ENCODE data around the gene TAF11L14.
"Not testable (repeated sequence)": the region's sequence is repeated elsewhere in the genome, so short reads cannot be mapped to it uniquely, and the experiment has no call there.

Gene TAF11L14

DNA sequence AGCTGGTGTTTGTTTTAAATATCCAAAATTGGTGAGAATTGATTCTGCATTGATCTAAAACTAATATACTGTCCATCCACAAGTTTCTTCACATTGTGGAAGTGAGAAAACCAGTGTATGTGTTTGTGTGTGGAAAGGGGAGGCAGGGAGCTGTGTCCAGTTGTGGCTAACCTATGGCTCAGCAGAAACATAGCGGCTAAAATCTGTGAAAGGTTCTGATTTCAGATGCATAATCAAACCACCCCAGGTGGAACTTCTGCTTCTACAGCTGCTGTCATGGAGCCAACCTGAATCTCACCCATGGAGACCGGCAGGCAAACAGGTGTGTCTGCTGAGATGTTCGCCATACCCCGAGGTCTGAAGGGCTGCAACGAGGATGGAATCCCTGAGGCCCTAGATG, at the start of gene TAF11L14:
TSS of gene TAF11L14 (plus strand) at position 301 of the 400 bp plus-strand sequence.
- H3K4me1 Mint-ChIP-seq (ENCODE audit: low read depth): no peaks in the 10 kb centered on the region
- no peaks in the 10 kb centered on the region for H3K27me3 Mint-ChIP-seq
- H3K36me3 Mint-ChIP-seq (ENCODE audit: low read depth): no peaks in the 10 kb centered on the region
- H3K4me3 Mint-ChIP-seq: no peak within 1 kb of the TSS
- no peak within 1 kb of the TSS for H3K27ac Mint-ChIP-seq
- peaks cover 8% of the 10 kb centered on the region for H3K9me3 Mint-ChIP-seq

DNA sequence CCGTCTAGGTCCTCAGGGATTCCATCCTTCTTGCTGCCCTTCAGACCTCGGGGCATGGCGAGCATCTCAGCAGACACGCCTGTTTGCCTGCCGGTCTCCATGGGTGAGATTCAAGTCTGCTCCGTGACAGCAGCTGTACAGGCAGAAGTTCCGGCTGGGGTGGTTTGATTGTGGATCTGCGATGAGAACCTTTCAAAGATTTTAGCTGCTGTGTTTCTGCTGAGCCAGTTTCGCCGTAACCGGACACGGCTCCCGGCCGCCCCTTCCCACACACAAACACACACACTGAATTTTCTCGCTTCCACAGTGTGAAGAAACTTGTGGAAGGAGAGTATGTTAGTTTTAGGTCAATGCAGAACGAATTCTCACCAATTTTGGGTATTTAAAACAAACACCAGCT, 48.6 kb upstream of the TAF11L14 start, which contains the start of gene TAF11L7:
TSS of gene TAF11L7 (minus strand) at position 101 of the 400 bp plus-strand sequence.
- not testable (repeated sequence) for H3K9me3 Mint-ChIP-seq; H3K4me3 Mint-ChIP-seq; H3K27ac Mint-ChIP-seq; H3K27me3 Mint-ChIP-seq; H3K36me3 Mint-ChIP-seq (ENCODE audit: low read depth); H3K4me1 Mint-ChIP-seq (ENCODE audit: low read depth)

DNA sequence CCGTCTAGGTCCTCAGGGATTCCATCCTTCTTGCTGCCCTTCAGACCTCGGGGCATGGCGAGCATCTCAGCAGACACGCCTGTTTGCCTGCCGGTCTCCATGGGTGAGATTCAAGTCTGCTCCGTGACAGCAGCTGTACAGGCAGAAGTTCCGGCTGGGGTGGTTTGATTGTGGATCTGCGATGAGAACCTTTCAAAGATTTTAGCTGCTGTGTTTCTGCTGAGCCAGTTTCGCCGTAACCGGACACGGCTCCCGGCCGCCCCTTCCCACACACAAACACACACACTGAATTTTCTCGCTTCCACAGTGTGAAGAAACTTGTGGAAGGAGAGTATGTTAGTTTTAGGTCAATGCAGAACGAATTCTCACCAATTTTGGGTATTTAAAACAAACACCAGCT, 43.4 kb upstream of the TAF11L14 start, which contains the start of gene TAF11L8:
TSS of gene TAF11L8 (minus strand) at position 101 of the 400 bp plus-strand sequence.
- H3K27ac Mint-ChIP-seq; H3K36me3 Mint-ChIP-seq (ENCODE audit: low read depth); H3K4me1 Mint-ChIP-seq (ENCODE audit: low read depth); H3K27me3 Mint-ChIP-seq; H3K4me3 Mint-ChIP-seq; H3K9me3 Mint-ChIP-seq: not testable (repeated sequence)

DNA sequence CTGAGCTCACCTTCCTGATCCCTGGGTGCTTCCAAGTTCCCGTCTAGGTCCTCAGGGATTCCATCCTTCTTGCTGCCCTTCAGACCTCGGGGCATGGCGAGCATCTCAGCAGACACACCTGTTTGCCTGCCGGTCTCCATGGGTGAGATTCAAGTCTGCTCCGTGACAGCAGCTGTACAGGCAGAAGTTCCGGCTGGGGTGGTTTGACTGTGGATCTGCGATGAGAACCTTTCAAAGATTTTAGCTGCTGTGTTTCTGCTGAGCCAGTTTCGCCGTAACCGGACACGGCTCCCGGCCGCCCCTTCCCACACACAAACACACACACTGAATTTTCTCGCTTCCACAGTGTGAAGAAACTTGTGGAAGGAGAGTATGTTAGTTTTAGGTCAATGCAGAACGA, 40.0 kb upstream of the TAF11L14 start, which contains the start of gene TAF11L9:
TSS of gene TAF11L9 (minus strand) at position 140 of the 400 bp plus-strand sequence.
- H3K27me3 Mint-ChIP-seq: not testable (repeated sequence)

DNA sequence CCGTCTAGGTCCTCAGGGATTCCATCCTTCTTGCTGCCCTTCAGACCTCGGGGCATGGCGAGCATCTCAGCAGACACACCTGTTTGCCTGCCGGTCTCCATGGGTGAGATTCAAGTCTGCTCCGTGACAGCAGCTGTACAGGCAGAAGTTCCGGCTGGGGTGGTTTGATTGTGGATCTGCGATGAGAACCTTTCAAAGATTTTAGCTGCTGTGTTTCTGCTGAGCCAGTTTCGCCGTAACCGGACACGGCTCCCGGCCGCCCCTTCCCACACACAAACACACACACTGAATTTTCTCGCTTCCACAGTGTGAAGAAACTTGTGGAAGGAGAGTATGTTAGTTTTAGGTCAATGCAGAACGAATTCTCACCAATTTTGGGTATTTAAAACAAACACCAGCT, 36.5 kb upstream of the TAF11L14 start, which contains the start of gene TAF11L10:
TSS of gene TAF11L10 (minus strand) at position 101 of the 400 bp plus-strand sequence.
- not testable (repeated sequence) for H3K36me3 Mint-ChIP-seq (ENCODE audit: low read depth); H3K9me3 Mint-ChIP-seq; H3K4me1 Mint-ChIP-seq (ENCODE audit: low read depth); H3K27me3 Mint-ChIP-seq; H3K4me3 Mint-ChIP-seq; H3K27ac Mint-ChIP-seq

More for the DNA sequence above, 40.0 kb upstream of the TAF11L14 start, which contains the start of gene TAF11L9:
- not testable (repeated sequence) for H3K27ac Mint-ChIP-seq; H3K36me3 Mint-ChIP-seq (ENCODE audit: low read depth); H3K4me1 Mint-ChIP-seq (ENCODE audit: low read depth); H3K9me3 Mint-ChIP-seq; H3K4me3 Mint-ChIP-seq

DNA sequence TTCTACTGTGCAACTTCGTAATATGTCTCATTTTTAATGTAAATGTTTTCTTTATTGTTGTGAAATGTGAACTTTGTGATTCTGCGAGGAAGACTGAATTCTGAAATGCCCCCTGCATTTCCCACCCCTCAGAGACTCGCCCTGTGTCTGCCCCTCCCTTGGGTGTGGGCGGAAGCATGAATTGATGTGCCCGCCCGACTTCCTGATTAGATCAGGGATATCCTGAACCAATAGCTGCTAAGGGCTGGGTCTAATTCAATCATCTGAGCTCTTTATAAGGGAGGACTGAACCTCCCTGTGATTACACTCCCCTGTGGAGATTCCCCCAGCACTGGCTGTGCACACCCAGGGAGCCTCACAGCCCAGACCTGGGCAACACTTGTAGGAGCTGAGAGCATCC, 30.4 kb upstream of the TAF11L14 start, which contains the start of gene TAF11L11:
TSS of gene TAF11L11 (plus strand) at position 304 of the 400 bp plus-strand sequence.
- not testable (repeated sequence) for H3K27ac Mint-ChIP-seq; H3K4me3 Mint-ChIP-seq; H3K9me3 Mint-ChIP-seq; H3K36me3 Mint-ChIP-seq (ENCODE audit: low read depth); H3K4me1 Mint-ChIP-seq (ENCODE audit: low read depth); H3K27me3 Mint-ChIP-seq

DNA sequence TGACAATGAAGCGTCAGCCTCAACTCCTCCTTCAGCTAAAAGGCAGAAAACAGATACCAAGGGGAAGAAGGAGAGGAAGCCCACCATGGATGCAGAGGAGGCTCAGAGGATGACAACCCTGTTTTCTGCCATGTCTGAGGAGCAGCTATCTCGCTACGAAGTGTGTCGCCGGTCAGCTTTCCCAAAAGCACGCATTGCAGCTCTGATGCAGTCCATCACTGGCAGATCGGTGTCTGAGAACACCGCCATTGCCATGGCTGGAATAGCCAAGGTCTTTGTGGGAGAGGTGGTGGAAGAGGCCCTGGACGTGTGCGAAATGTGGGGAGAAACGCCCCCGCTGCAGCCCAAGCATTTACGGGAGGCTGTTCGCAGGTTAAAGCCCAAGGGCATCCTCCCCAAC, 29.3 kb upstream of the TAF11L14 start:
- Mint-ChIP-seq H3K27me3 (no peaks in the 10 kb centered on the region), H3K4me1 (ENCODE audit: low read depth) (no peaks in the 10 kb centered on the region), H3K36me3 (ENCODE audit: low read depth) (no peaks in the 10 kb centered on the region), H3K9me3 (peaks cover 7% of the 10 kb centered on the region), H3K27ac (no peak overlapping the region), H3K4me3 (no peak overlapping the region)

DNA sequence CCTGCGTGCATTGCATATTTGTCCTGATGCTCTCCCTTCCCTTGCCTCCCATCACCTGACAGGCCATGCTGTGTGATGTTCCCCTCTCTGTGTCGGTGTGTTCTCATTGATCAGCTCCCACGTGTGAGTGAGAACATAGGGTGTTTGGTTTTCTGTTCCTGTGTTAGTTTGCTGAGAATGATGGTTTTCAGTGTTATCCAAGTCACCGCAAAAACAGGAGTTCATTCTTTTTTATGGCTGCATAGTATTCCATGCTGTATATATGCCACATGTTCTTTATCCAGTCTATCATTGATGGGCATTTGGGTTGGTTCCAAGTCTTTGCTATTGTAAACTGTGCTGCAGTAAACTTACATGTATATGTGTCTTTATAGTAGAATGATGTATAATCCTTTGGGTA, 26.8 kb upstream of the TAF11L14 start:
- H3K9me3 Mint-ChIP-seq: not testable (repeated sequence)

DNA sequence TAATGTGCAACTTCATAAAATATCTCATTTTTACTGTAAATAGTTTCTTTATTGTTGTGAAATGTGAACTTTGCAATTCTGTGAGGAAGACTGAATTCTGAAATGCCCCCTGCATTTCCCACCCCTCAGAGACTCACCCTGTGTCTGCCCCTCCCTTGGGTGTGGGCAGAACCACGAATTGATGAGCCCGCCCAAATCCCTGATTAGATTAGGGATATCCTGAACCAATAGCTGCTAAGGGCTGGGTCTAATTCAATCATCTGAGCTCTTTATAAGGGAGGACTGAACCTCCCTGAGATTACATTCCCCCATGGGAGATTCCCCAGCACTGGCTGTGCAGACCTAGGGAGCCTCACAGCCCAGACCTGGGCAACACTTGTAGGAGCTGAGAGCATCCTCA, 24.2 kb upstream of the TAF11L14 start, which contains the start of gene TAF11L12:
TSS of gene TAF11L12 (plus strand) at position 301 of the 400 bp plus-strand sequence.
- H3K27ac Mint-ChIP-seq; H3K4me3 Mint-ChIP-seq; H3K36me3 Mint-ChIP-seq (ENCODE audit: low read depth); H3K4me1 Mint-ChIP-seq (ENCODE audit: low read depth); H3K27me3 Mint-ChIP-seq; H3K9me3 Mint-ChIP-seq: not testable (repeated sequence)

More for the DNA sequence above, 26.8 kb upstream of the TAF11L14 start:
- not testable (repeated sequence) for H3K4me1 Mint-ChIP-seq (ENCODE audit: low read depth); H3K36me3 Mint-ChIP-seq (ENCODE audit: low read depth); H3K27ac Mint-ChIP-seq; H3K27me3 Mint-ChIP-seq; H3K4me3 Mint-ChIP-seq

DNA sequence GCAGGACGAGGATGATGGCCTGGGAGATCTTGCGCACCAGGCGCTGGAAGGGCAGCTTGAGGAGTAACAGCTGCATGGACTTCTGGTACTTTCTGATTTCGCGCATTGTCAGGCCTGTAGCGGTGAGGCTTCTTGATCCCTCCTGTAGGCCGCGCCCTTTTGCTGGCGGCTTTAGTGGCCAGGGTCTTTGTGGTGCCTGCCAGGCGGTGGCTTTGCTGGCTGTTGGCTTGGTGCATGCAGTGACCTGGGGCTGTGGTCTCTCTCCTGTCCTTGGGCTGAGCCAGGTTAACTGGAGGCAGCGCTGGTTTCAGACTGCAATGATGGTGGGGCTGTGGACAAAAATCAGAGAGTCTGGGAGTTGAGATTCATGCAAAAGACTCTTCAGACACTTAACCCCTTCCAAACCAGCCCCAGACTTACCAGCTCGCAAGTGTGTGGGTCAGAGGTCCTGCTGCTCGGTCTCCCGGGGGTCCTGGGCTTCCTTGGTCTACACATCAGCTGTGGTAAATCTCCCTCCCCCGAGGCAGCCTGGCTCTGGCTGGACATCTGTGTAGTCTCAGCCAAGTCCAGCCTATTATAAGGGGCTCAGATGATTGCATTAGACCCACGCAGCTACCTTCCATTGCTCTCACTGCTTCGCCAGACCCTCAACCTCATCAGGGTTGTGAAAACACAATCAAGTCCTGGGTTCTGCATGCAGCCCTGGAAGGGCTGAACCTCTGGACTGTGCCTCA, 19.2 kb upstream of the TAF11L14 start:
- Mint-ChIP-seq H3K4me1 (ENCODE audit: low read depth) (no peaks in the 10 kb centered on the region), H3K27me3 (no peaks in the 10 kb centered on the region), H3K4me3 (no peak overlapping the region), H3K9me3 (peaks cover 18% of the 10 kb centered on the region), H3K27ac (no peak overlapping the region), H3K36me3 (ENCODE audit: low read depth) (no peaks in the 10 kb centered on the region)

DNA sequence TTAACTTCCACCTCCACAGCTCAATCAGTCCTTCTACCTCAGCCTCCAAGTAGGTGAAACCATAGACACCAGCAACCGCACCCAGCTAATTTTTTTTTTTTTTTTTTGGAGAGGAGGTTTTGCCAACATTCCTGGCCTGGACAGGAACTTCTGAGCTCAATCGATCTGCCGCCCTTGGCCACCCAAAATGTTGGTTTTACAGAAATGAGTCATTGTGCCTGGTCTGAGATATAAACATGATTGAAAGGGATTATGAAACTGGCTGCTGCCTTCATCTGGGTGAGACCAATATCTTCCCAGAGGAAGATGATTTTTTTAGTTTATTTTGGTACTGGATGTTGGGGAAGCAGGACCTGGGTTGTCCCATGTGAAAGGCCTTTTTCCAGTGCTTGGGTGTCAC, 14.9 kb upstream of the TAF11L14 start:
- Mint-ChIP-seq H3K27ac (no peak overlapping the region), H3K27me3 (no peaks in the 10 kb centered on the region), H3K36me3 (ENCODE audit: low read depth) (no peaks in the 10 kb centered on the region), H3K4me1 (ENCODE audit: low read depth) (no peaks in the 10 kb centered on the region), H3K9me3 (peaks cover 20% of the 10 kb centered on the region), H3K4me3 (no peak overlapping the region)

DNA sequence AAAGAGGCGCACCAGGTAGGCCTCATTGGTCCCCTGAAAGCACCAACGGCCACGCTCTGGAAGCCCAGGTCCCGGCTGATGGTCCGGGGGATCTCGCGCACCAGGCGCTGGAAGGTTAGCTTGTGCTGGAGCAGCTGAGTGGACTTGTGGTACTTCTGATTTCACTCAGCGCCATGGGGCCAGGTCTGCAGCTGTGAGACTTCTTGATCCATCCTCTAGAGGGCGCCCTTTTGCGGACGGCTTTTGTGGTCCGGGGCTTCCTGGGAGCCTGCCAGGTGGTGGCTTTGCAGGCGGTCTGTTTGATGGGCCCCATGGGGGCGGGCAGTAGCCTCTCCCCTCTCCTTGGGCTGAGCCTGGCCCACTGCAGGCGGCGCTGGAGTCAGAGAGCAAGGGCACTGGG, 13.6 kb upstream of the TAF11L14 start:
- no peaks in the 10 kb centered on the region for H3K27me3 Mint-ChIP-seq
- no peaks in the 10 kb centered on the region for H3K36me3 Mint-ChIP-seq (ENCODE audit: low read depth)
- no peaks in the 10 kb centered on the region for H3K4me1 Mint-ChIP-seq (ENCODE audit: low read depth)
- no peak overlapping the region for H3K27ac Mint-ChIP-seq
- H3K9me3 Mint-ChIP-seq: peaks cover 18% of the 10 kb centered on the region
- no peak overlapping the region for H3K4me3 Mint-ChIP-seq

DNA sequence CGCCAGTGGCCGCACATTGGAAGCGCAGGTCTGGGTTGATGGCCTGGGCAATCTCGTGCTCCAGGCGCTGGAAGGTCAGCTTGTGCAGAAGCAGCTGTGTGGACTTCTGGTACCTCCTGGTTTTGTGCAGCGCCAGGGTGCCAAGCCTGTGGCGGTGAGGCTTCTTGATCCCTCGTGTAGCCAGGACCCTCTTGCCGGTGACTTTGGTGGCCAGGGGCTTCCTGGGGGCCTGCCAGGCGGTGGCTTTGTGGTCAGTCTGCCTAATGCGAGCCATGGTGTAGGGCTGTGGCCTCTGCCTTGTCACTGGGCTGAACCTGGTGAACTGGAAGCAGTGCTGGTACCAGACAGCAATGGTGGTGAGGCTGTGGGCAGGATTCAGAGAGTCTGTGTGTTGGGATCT, 8.6 kb upstream of the TAF11L14 start:
- Mint-ChIP-seq H3K4me3 (no peak overlapping the region), H3K27ac (no peak overlapping the region), H3K4me1 (ENCODE audit: low read depth) (no peaks in the 10 kb centered on the region), H3K36me3 (ENCODE audit: low read depth) (no peaks in the 10 kb centered on the region), H3K27me3 (no peaks in the 10 kb centered on the region), H3K9me3 (no peaks in the 10 kb centered on the region)

DNA sequence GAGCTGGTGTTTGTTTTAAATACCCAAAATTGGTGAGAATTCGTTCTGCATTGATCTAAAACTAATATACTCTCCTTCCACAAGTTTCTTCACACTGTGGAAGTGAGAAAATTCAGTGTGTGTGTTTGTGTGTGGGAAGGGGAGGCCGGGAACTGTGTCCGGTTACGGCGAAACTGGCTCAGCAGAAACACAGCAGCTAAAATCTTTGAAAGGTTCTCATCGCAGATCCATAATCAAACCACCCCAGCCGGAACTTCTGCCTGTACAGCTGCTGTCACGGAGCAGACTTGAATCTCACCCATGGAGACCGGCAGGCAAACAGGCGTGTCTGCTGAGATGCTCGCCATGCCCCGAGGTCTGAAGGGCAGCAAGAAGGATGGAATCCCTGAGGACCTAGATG, 2.5 kb upstream of the TAF11L14 start, which contains the start of gene TAF11L13:
TSS of gene TAF11L13 (plus strand) at position 301 of the 400 bp plus-strand sequence.
- not testable (repeated sequence) for H3K4me3 Mint-ChIP-seq; H3K9me3 Mint-ChIP-seq; H3K4me1 Mint-ChIP-seq (ENCODE audit: low read depth); H3K27ac Mint-ChIP-seq; H3K27me3 Mint-ChIP-seq; H3K36me3 Mint-ChIP-seq (ENCODE audit: low read depth)

DNA sequence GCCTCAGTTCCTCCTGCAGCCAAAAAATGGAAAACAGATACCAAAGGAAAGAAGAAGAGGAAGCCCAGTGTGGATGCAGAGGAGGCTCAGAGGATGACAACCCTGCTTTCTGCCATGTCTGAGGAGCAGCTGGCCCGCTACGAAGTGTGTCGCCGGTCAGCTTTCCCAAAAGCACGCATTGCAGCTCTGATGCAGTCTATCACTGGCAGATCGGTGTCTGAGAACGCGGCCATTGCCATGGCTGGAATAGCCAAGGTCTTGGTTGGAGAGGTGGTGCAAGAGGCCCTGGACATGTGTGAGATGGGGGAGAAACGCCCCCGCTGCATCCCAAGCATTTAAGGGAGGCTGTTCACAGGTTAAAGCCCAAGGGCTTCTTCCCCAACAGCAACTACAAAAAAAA, 15.0 kb downstream of the TAF11L14 start:
- not testable (repeated sequence) for H3K27ac Mint-ChIP-seq; H3K36me3 Mint-ChIP-seq (ENCODE audit: low read depth); H3K27me3 Mint-ChIP-seq; H3K4me3 Mint-ChIP-seq; H3K4me1 Mint-ChIP-seq (ENCODE audit: low read depth)
- H3K9me3 Mint-ChIP-seq: peaks cover 11% of the 10 kb centered on the region

All from stimulated activated naive CD8-positive, alpha-beta T cell treated with anti-CD3 and anti-CD28 coated beads, Interleukin-15, Interleukin-2, amounts not matched to agents 100 ng/mL and 50 ng/mL, for 24 hours (primary cell).